Heart left ventricle (tissue), 16 donors: ENCODE data around the gene CADM3. TPM values are rescaled to one million over a fixed set of nuclear protein-coding genes. Genes with fewer than 3 reads are reported as not detected.

Experiments
- ATAC-seq, 4 donors: fragments of 200-7000 bp; cut with Tn5 transposase; one replicate each; pipeline ENCODE4 v1.9.1; 2020 to 2022; ENCODE audit warnings: moderate library complexity in 4 of 4, mild to moderate bottlenecking in 3 of 4, moderate number of reproducible peaks in 1 of 4
- DNase-seq, 5 donors: peaks; one replicate each; pipeline ENCODE4 v3.0.0-alpha.2; 2020
- H3K27ac ChIP-seq, 12 donors: fragments of 200-600 bp; sonication (generic) in 4 of 12; one replicate each; pipeline versions ENCODE4 v1.5.0 to v1.8.0; 2016 to 2022; ENCODE audit warnings: mild to moderate bottlenecking in 2 of 12
- H3K27me3 ChIP-seq, 9 donors: fragments of 200-600 bp; sonication (generic) in 2 of 9; one replicate each; pipeline versions ENCODE4 v1.5.1 to v1.8.0; 2016 to 2022; ENCODE audit warnings: mild to moderate bottlenecking in 3 of 9
- H3K36me3 ChIP-seq, 9 donors: fragments of 200-600 bp; sonication (generic) in 2 of 9; one replicate each; pipeline versions ENCODE4 v1.5.0 to v1.8.0; 2018 to 2022; ENCODE audit warnings: mild to moderate bottlenecking in 2 of 9
- H3K4me1 ChIP-seq, 12 donors: fragments of 200-600 bp; sonication (generic) in 4 of 12; one replicate each; pipeline versions ENCODE4 v1.5.0 to v1.8.0; 2016 to 2022; ENCODE audit warnings: mild to moderate bottlenecking in 3 of 12
- H3K4me3 ChIP-seq, 12 donors: fragments of 200-600 bp; sonication (generic) in 4 of 12; one replicate each; pipeline versions ENCODE4 v1.5.0 to v1.8.0; 2017 to 2022; ENCODE audit warnings: mild to moderate bottlenecking in 9 of 12, moderate library complexity in 4 of 12
- H3K9me3 ChIP-seq, 12 donors: fragments of 200-600 bp; sonication (generic) in 4 of 12; one replicate each; pipeline versions ENCODE4 v1.5.0 to v1.8.0; 2016 to 2022; ENCODE audit warnings: mild to moderate bottlenecking in 1 of 12
- CTCF ChIP-seq, 12 donors: fragments of 200-600 bp; sonication (generic) in 4 of 12; IDR thresholded peaks; one replicate each; pipeline versions ENCODE4 v1.5.0 to v1.8.0; 2018 to 2022; ENCODE audit warnings: antibody characterized with exemption in 12 of 12, mild to moderate bottlenecking in 5 of 12
- POLR2A ChIP-seq, 2 donors: fragments of 450-650 bp; IDR thresholded peaks; one replicate each; pipeline ENCODE4 v1.6.1; 2017; ENCODE audit warnings: antibody characterized with exemption in 2 of 2, mild to moderate bottlenecking in 2 of 2, moderate library complexity in 2 of 2
- WGBS, 4 donors: extraction: QIAGEN DNeasy Blood & Tissue Kit in 2 of 4; methylation state at CpG; one replicate each; pipeline versions ENCODE4 v1.1.5 to v1.1.7; 2013 to 2018; 5-methylcytosine and 5-hydroxymethylcytosine counted together
- intact Hi-C, 10 donors: fragments of 100-400 bp; cut with DNase I; formaldehyde crosslinking; loops; one replicate each; pipeline versions ENCODE4 v1.11.1 to v1.14.2; 2022
- polyA plus RNA-seq, 2 donors: library from polyadenylated mRNA; stranded (reverse); fragments of 200-250 nt; gene quantifications; one replicate each; pipeline ENCODE4 v1.2.3, GENCODE V29; 2013
- total RNA-seq, 9 donors: library from RNA; depleted of rRNA in 2 of 9; stranded (reverse); fragments of >200 nt in 2 of 9; fragmentation: NEBNext Ultra II Directional in 3 of 9; extraction: Animal tissue kit (Norgen Biotek cat#: 25700) in 3 of 9; gene quantifications; one replicate each; pipeline versions ENCODE4 v1.1.0 to v1.2.4, GENCODE V29; 2016 to 2023
- donor health status: ischemic (EF 13 %, LVEDD 7.1; RV severe dilation, severe dysfunction).
- donor health status: healthy with polysubstance abuse.
- donor health status: DM: no; HTN: yes; CAD: no.
- donor health status: DM: no; HTN: no; CAD: no.
- donor health status: ischemic (EF 25% LVEDD 6.9; RV normal size, moderate dysfunction).
- donor health status: ischemic (EF 25% LVEDD 5.7; RV mildly dilated, moderate dysfunction).
- donor health status: healthy.
- donor health status: DM: yes; HTN: yes; CAD: no.
- donor health status: ischemic (EF 35%, LVEDD 5.7; RV mildly dilated, moderate dysfunction).
- donor health status: nonischemic (EF 11% LVEDD 7.7; RV severe dilation, severe dysfunction).
- donor health status: DM: yes; HTN: yes; CAD: no.
- donor health status: PGD.
- donor health status: ischemic (EF 29% LVEDD 5.4; RV normal size, mild dysfunction).
- donor health status: nonischemic (EF 23%, LVEDD 6.1; RV moderate dilation, normal function).

Gene CADM3
- total and polyA plus RNA-seq, 11 donors: 0.93 to 14.3 (median 2.3) TPM

- no peak overlapping the region for H3K27ac ChIP-seq
- no peaks in the 10 kb centered on the region for H3K9me3 ChIP-seq
- no peak for ATAC-seq
- peaks cover 0 to 79% (median 21%) of the 10 kb centered on the region in 9 donors for H3K27me3 ChIP-seq
- H3K4me1 ChIP-seq: peaks cover 0 to 6% (median 0%) of the 10 kb centered on the region in 12 donors
- no peak for DNase-seq
- no peaks in the 10 kb centered on the region for H3K36me3 ChIP-seq
- no peak for TF ChIP-seq CTCF (IDR thresholded peaks at IDR 0.05)
- TF ChIP-seq POLR2A (IDR thresholded peaks at IDR 0.05): no peak
- WGBS, 4 donors: 7 to 20% (median 11%) methylated on average over 4 to 7 of the region's 7 CpGs
- H3K4me3 ChIP-seq: peak overlapping the region in 1 of 12 donors; percentile 50
- intact Hi-C loops: no loop called here
These were observed 36.9 kb downstream of the CADM3 start for GRCh38 chr1:159208175-159208825.

- no peak overlapping the region for H3K27ac ChIP-seq
- H3K4me1 ChIP-seq: peaks cover 0 to 6% (median 0%) of the 10 kb centered on the region in 12 donors
- ATAC-seq: no peak
- no peaks in the 10 kb centered on the region for H3K36me3 ChIP-seq
- no peak for DNase-seq
- H3K27me3 ChIP-seq: peaks cover 0 to 75% (median 21%) of the 10 kb centered on the region in 9 donors
- intact Hi-C loops: no loop called here
- H3K9me3 ChIP-seq: no peaks in the 10 kb centered on the region
- 74 to 84% (median 75%) methylated on average over 7 of the region's 7 CpGs for WGBS, 4 donors
- no peak overlapping the region for H3K4me3 ChIP-seq
- TF ChIP-seq CTCF (IDR thresholded peaks at IDR 0.05): no peak
- no peak for TF ChIP-seq POLR2A (IDR thresholded peaks at IDR 0.05)
These were observed 37.6 kb downstream of the CADM3 start for GRCh38 chr1:159209061-159209460.

GRCh38 chr1:159211331-159212136 lies 40.1 kb downstream of the CADM3 start:
- TF ChIP-seq CTCF (IDR thresholded peaks at IDR 0.05): peak; percentile 59 to 80 (median 71)
- TF ChIP-seq POLR2A (IDR thresholded peaks at IDR 0.05): no peak
- ATAC-seq (peak in 3 of 4 donors; percentile 26 to 39 (median 34)), DNase-seq (no peak)
- Histone ChIP-seq H3K36me3 (no peaks in the 10 kb centered on the region), H3K9me3 (no peaks in the 10 kb centered on the region), H3K4me1 (peaks cover 0 to 6% (median 0%) of the 10 kb centered on the region in 12 donors), H3K27ac (no peak overlapping the region), H3K4me3 (no peak overlapping the region), H3K27me3 (peaks cover 0 to 60% (median 14%) of the 10 kb centered on the region in 9 donors)
- WGBS, 4 donors: 24 to 29% (median 26%) methylated on average over 11 of the region's 11 CpGs
- intact Hi-C loops: loop anchor here in 7 of 10 donors (1.0 to 10.0 kb wide), 5 partner anchors 49 to 673 kb away; no protein-coding TSS in a partner anchor

GRCh38 chr1:159212596-159212995 lies 41.2 kb downstream of the CADM3 start:
- H3K4me3 ChIP-seq: no peak overlapping the region
- intact Hi-C loops: loop anchor here in 5 of 10 donors (5.0 to 10.0 kb wide), 3 partner anchors 50 to 672 kb away; no protein-coding TSS in a partner anchor
- H3K27ac ChIP-seq: no peak overlapping the region
- H3K9me3 ChIP-seq: no peaks in the 10 kb centered on the region
- 75 to 82% (median 77%) methylated on average over 3 to 4 of the region's 4 CpGs for WGBS, 4 donors
- DNase-seq: no peak
- TF ChIP-seq CTCF (IDR thresholded peaks at IDR 0.05): no peak
- TF ChIP-seq POLR2A (IDR thresholded peaks at IDR 0.05): no peak
- ATAC-seq: no peak
- peaks cover 0 to 6% (median 0%) of the 10 kb centered on the region in 12 donors for H3K4me1 ChIP-seq
- H3K27me3 ChIP-seq: peaks cover 0 to 52% (median 8%) of the 10 kb centered on the region in 9 donors
- H3K36me3 ChIP-seq: no peaks in the 10 kb centered on the region
